Adrenal gland (tissue), 12 donors: ENCODE results near the gene KCNAB3. TPM values are rescaled to one million over a fixed set of nuclear protein-coding genes. Genes with fewer than 3 reads are reported as not detected.
A peak's percentile ranks its signal among the peaks of the same experiment; 100 is the strongest.

Experiments
- DNase-seq, 7 donors: peaks; one replicate each; pipeline ENCODE4 v3.0.0-alpha.2; 2019 to 2020
- H3K27ac ChIP-seq, 5 donors: fragments of 200-600 bp; sonication (generic) in 4 of 5; 1 replicate in 3 of 5; 2 replicates in 2 of 5; pipeline versions ENCODE4 v1.5.1 to v1.8.0; 2016 to 2020; ENCODE audit warnings: mild to moderate bottlenecking in 1 of 5
- H3K27me3 ChIP-seq: fragments of 200-600 bp; 2 replicates; pipeline ENCODE4 v1.8.0; 2021
- H3K36me3 ChIP-seq, 2 donors: fragments of 200-600 bp; replicated peaks in 1 of 2; 1 replicate in 1 of 2; 2 replicates in 1 of 2; pipeline versions ENCODE4 v1.5.1 to v1.8.0; 2018 to 2022
- H3K4me1 ChIP-seq, 2 donors: fragments of 200-600 bp; replicated peaks in 1 of 2; 1 replicate in 1 of 2; 2 replicates in 1 of 2; pipeline versions ENCODE4 v1.5.1 to v1.8.0; 2018 to 2021
- H3K4me3 ChIP-seq, 4 donors: fragments of 200-600 bp; sonication (generic) in 3 of 4; one replicate each; pipeline ENCODE4 v1.5.1; 2016 to 2018
- H3K9me3 ChIP-seq, 3 donors: fragments of 200-600 bp; sonication (generic) in 1 of 3; replicated peaks in 1 of 3; 1 replicate in 2 of 3; 2 replicates in 1 of 3; pipeline versions ENCODE4 v1.5.1 to v1.8.0; 2016 to 2021
- CTCF ChIP-seq, 6 experiments: fragments of 450-650 bp in 4 of 6; fragments of 200-600 bp in 2 of 6; sonication (generic) in 1 of 6; IDR thresholded peaks; 1 replicate in 5 of 6; 2 replicates in 1 of 6; pipeline versions ENCODE4 v1.5.1 to v1.8.0; 2016 to 2021; ENCODE audit warnings: antibody characterized with exemption in 6 of 6, mild to moderate bottlenecking in 2 of 6, moderate library complexity in 1 of 6
- POLR2A ChIP-seq, 2 donors: fragments of 450-650 bp; IDR thresholded peaks; one replicate each; pipeline ENCODE4 v1.6.1; 2017; ENCODE audit warnings: antibody characterized with exemption in 2 of 2, mild to moderate bottlenecking in 2 of 2, moderate library complexity in 1 of 2
- WGBS, 4 donors: extraction: QIAGEN DNeasy Blood & Tissue Kit in 2 of 4; methylation state at CpG; one replicate each; pipeline versions ENCODE4 v1.1.5 to v1.1.7; 2013 to 2017; 5-methylcytosine and 5-hydroxymethylcytosine counted together
- intact Hi-C, 2 donors: fragments of 100-400 bp; cut with DNase I; formaldehyde crosslinking; loops; one replicate each; pipeline versions ENCODE4 v1.14.1 to v1.15.0; 2022 to 2023
- polyA plus RNA-seq, 3 donors: library from polyadenylated mRNA; stranded (reverse); fragments of 200-250 nt in 2 of 3; fragments of 350-450 nt in 1 of 3; fragmentation: Illumina TruSeq in 1 of 3; extraction: RNeasy Lipid Tissue Mini Kit (QIAGEN cat#74804) in 1 of 3; gene quantifications; one replicate each; pipeline ENCODE4 v1.2.3, GENCODE V29; 2013 to 2014
- total RNA-seq, 9 donors: library from RNA; depleted of rRNA in 4 of 9; stranded (reverse); fragments of >200 nt in 4 of 9; fragments of 120-200 nt in 1 of 9; fragmentation: NEBNext Ultra II Directional in 1 of 9; extraction: Animal tissue kit (Norgen Biotek cat#: 25700) in 1 of 9; gene quantifications; one replicate each; pipeline versions ENCODE4 v1.1.0 to v1.2.4, GENCODE V29; 2013 to 2023
- donor health status: healthy with polysubstance abuse.
- donor health status: Bipolar disorder and iron deficiency.
- donor health status: DM: yes; HTN: yes; CAD: no.
- donor health status: DM: no; HTN: no; CAD: no.
- donor health status: DM: no; HTN: no; CAD: no.
- donor health status: DM: yes; HTN: yes; CAD: no.

Gene KCNAB3
- total and polyA plus RNA-seq, 12 donors = 0.12 to 4.2 (median 0.68) TPM; not detected in 2

DNA sequence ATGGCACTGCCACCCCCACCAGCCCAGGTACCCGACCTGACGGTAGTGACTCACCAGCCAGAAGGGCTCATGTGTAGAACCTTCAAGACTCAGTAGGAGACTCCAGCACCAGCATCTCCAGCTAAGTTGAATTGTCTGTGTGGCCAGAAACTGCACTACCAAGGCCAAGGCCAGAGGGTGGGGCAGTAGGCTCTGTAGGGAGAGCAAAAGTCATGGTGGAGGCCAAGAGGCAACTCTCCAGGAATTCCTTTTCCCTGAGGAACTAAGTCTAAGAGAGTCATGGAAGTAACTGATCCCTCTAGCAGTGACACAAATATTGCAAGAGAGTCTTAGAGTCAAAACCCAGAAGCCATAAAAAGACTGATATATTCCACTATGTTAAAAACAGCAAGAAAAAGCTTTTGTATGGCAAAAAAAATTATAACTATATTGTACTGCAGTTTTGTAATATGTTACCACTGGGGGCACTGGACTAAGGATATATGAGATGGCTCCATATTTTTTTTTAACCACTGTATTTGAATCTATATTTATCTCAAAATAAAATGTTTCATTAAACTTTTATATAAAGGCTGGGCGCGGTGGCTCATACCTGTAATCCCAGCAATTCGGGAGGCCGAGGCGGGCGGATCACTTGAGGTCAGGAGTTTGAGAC is 42.6 kb upstream of the KCNAB3 start:
- no peaks in the 10 kb centered on the region for H3K4me1 ChIP-seq
- H3K27ac ChIP-seq = no peak overlapping the region
- intact Hi-C loops = no loop called here
- no peaks in the 10 kb centered on the region for H3K27me3 ChIP-seq
- H3K36me3 ChIP-seq = no peaks in the 10 kb centered on the region
- no peak for TF ChIP-seq POLR2A (IDR thresholded peaks at IDR 0.05)
- peak in 2 of 6 experiments; percentile 9 to 22 for TF ChIP-seq CTCF (IDR thresholded peaks at IDR 0.05)
- H3K9me3 ChIP-seq = no peaks in the 10 kb centered on the region
- DNase-seq = no peak
- no peak overlapping the region for H3K4me3 ChIP-seq
- 89 to 94% (median 92%) methylated on average over 7 to 8 of the region's 8 CpGs for WGBS, 4 donors

DNA sequence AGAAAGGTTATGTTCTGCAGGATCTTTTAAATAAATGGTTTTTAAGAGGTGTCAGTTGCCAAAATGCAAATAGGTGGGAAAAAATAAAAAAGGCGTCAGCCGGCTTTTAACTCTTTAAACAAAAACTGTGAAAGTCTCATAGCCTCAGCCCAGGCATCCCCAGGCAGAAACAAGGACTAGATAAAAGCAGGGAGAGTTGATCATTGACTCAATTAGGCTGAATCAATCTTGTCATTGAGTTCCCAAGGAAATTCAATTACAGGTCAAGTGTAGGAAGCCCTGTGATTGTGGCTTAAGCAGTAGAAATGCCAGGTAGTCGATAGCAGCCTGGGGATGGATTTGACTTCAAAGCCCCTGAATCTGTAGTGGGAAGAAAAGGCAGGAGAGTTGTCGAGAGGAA is 42.0 kb upstream of the KCNAB3 start:
- 77 to 83% (median 81%) methylated on average over 4 of the region's 4 CpGs for WGBS, 4 donors
- Histone ChIP-seq H3K27me3 (no peaks in the 10 kb centered on the region), H3K4me1 (no peaks in the 10 kb centered on the region), H3K36me3 (no peaks in the 10 kb centered on the region), H3K27ac (no peak overlapping the region), H3K4me3 (no peak overlapping the region), H3K9me3 (no peaks in the 10 kb centered on the region)
- no peak for DNase-seq
- intact Hi-C loops = no loop called here
- no peak for TF ChIP-seq POLR2A (IDR thresholded peaks at IDR 0.05)
- no peak for TF ChIP-seq CTCF (IDR thresholded peaks at IDR 0.05)

DNA sequence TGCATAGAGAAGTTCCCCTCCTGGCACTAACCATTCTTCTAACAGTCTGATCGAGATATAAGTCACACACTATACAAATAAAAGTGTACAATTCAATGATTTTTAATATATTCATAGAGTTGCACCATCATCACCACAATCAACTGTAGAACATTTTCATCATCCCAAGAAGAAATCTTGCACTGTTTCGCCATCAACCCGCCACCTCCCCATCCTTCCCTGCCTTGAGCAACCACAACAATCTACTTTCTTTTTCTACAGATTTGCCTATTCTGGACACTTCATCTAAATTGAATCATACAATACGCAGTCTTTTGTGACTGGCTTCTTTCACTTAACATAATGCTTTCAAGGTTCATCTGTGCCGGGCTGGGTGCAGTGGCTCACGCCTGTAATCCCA is 39.8 kb upstream of the KCNAB3 start:
- 72 to 81% (median 78%) methylated on average over 6 of the region's 6 CpGs for WGBS, 4 donors
- no peak for DNase-seq
- intact Hi-C loops = loop anchor here in 1 of 2 donors (10.0 kb wide), 1 partner anchor 265 kb away; the partner anchor contains the start of gene EFNB3

GRCh38 chr17:7967751-7968150 is 38.1 kb upstream of the KCNAB3 start:
- intact Hi-C loops = loop anchor here in 1 of 2 donors (10.0 kb wide), 1 partner anchor 263 kb away; the partner anchor contains the start of gene EFNB3

More for the DNA sequence above, 39.8 kb upstream of the KCNAB3 start:
- H3K9me3 ChIP-seq = peaks cover 0 to 6% (median 0%) of the 10 kb centered on the region in 3 donors
- no peaks in the 10 kb centered on the region for H3K36me3 ChIP-seq
- H3K27me3 ChIP-seq = peaks cover 4% of the 10 kb centered on the region
- no peaks in the 10 kb centered on the region for H3K4me1 ChIP-seq
- TF ChIP-seq CTCF (IDR thresholded peaks at IDR 0.05) (no peak), POLR2A (IDR thresholded peaks at IDR 0.05) (no peak)
- no peak overlapping the region for H3K27ac ChIP-seq
- H3K4me3 ChIP-seq = no peak overlapping the region

More at GRCh38 chr17:7967751-7968150, 38.1 kb upstream of the KCNAB3 start:
- no peaks in the 10 kb centered on the region for H3K4me1 ChIP-seq
- no peak for TF ChIP-seq POLR2A (IDR thresholded peaks at IDR 0.05)
- peaks cover 5% of the 10 kb centered on the region for H3K27me3 ChIP-seq
- DNase-seq = no peak
- H3K36me3 ChIP-seq = no peaks in the 10 kb centered on the region
- H3K27ac ChIP-seq = no peak overlapping the region
- H3K9me3 ChIP-seq = peaks cover 0 to 6% (median 0%) of the 10 kb centered on the region in 3 donors
- H3K4me3 ChIP-seq = no peak overlapping the region
- WGBS, 4 donors = 39 to 64% (median 55%) methylated on average over 2 of the region's 2 CpGs
